Ramos (cell line): Measurements from ENCODE around the gene POGLUT2.

ENCODE experiments used
- in situ Hi-C: fragments of 300-500 bp; cut with MboI; formaldehyde crosslinking; loops from one replicate; pipeline ENCODE4 v1.14.3; 2022; ENCODE audit warnings: low sequenced_read_pairs; ENCODE audit not compliant: unreplicated experiment

Gene POGLUT2

DNA sequence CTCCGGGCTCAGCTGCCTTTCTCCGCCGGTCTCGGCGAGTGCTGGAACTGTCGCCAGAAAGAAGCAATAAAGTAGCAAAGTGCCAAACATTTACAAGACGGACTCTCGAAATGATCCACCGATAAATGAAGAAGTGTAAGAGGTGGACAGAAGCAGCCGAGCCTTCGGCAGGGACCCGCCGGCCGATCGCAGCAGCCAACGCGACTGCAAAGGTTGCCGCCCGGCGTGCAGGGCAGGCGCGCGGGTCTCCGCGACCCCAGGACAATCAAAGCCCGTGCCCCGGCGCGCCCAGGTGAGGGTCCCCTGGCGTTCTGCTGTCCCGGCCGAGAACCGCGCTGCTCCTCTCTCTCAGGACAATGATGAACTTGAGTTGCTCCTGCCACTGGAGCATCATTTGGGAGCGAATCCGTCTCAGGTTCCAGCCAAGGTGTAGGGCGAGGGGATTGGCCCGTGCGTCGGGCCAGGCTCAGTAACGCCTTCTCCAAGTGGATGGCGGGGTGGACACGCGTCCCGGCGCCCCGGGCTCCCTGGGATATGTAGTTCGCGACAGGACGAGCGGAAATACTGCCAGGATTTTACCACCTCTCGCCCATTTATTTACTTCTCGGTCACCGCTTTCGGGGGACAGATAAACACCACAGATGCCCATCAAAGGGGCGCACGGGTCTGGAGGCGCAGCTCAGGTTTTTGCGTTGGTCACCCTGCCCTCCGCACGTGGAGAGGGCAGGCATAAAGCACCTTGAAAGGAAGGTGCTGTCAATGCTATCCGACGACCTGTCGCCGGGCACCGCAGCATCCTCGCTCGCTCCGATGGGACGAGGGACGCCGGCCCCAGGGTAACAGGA is at the start of gene POGLUT2, which contains the start of gene BIVM:
Gene POGLUT2, minus strand, starts transcription at position 396 of the 845 bp plus-strand sequence. Its CDS starts 306 bp downstream, at position 90.
Gene BIVM, plus strand, starts transcription at position 539 of the 845 bp plus-strand sequence. CDS start 8,149 bp downstream, outside the sequence.
- in situ Hi-C loops, result no loop called here

- in situ Hi-C loops, result loop anchor here (10.0 kb wide), 1 partner anchor 263 kb away; no protein-coding TSS in a partner anchor
These were observed 48.8 kb upstream of the POGLUT2 start for GRCh38 chr13:102847272-102848234.

DNA sequence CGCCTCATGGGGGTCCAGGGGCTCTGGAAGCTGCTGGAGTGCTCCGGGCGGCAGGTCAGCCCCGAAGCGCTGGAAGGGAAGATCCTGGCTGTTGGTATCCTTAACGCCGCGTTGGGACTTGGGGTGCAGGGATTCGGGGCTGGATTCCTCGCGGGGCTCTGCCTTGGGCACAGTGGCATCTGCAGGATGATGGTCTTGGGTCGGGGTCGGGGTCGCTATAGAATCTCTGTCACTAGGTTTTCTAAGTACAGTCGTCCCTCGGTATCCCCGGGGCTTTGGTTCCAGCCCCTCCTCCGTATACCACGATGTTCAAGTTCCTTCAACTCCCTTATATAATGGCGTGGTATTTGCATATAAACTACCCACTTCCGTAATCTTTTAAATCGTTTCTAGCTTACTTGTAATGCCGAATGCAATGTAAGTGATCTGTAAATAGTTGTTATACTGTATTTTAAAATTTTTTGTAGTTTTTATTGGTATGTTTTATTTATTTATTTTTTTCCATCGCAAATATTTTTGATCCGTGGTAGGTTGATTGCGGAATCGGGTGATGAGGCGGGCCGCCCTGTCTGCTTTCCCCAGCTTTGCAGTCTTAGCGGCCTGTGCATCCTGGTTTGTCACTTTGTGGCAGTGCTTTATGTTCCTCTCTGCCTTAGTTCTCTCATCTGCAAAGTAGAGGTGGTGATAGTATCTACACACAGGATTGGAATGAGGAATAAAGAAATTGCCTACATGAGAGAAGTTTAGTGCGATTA is 47.7 kb upstream of the POGLUT2 start:
- in situ Hi-C loops, result loop anchor here (10.0 kb wide), 1 partner anchor 262 kb away; no protein-coding TSS in a partner anchor

DNA sequence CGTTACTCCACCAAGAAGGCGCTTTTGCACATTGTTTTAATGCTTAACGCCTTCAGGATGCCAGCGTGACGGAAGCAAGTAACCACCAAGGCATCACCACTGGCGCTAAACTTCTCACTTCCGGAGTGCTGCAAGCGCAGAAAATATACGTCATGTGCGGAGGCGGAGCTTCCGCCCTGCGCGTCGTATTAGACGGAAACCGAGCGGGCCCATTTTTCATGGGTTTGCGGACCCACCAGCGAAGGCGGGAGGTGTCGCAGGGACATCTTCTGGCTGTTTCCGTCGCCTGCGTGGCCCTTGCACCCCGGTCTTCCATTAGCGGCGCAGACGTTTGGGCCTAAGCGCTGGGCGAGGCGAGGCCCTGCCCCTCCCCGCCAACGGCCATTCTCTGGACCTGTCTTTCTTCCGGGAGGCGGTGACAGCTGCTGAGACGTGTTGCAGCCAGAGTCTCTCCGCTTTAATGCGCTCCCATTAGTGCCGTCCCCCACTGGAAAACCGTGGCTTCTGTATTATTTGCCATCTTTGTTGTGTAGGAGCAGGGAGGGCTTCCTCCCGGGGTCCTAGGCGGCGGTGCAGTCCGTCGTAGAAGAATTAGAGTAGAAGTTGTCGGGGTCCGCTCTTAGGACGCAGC is 47.0 kb upstream of the POGLUT2 start, which contains the start of gene ERCC5:
Gene ERCC5, plus strand, starts transcription at position 403 of the 631 bp plus-strand sequence. CDS start 235 bp downstream, outside the sequence.
- in situ Hi-C loops, result loop anchor here (10.0 kb wide), 1 partner anchor 261 kb away; no protein-coding TSS in a partner anchor

- in situ Hi-C loops, result loop anchor here (10.0 kb wide), 1 partner anchor 260 kb away; no protein-coding TSS in a partner anchor
These were observed 46.5 kb upstream of the POGLUT2 start for GRCh38 chr13:102845289-102845629.

- in situ Hi-C loops, result no loop called here
These were observed 40.7 kb upstream of the POGLUT2 start for GRCh38 chr13:102839462-102839861.

GRCh38 chr13:102838982-102839381 is 40.2 kb upstream of the POGLUT2 start:
- in situ Hi-C loops, result no loop called here

DNA sequence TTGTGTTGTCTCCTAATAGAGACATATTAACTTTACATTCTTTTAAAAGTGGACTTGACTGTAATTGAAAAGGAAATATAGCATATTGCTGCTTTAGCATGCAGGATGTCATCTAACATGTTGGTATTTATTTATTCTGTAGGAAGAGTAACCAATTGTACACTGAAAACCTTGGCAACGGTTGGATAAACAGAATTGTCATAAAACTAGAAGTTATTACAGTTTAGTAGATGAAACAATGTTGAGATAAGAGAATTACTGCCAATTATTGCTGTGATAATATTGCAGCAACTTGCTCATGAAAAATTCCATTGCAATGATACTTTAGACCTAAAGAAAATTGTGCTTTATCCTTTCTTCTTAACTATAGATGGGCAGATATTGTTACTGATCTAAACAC is 39.5 kb upstream of the POGLUT2 start:
- in situ Hi-C loops, result no loop called here

DNA sequence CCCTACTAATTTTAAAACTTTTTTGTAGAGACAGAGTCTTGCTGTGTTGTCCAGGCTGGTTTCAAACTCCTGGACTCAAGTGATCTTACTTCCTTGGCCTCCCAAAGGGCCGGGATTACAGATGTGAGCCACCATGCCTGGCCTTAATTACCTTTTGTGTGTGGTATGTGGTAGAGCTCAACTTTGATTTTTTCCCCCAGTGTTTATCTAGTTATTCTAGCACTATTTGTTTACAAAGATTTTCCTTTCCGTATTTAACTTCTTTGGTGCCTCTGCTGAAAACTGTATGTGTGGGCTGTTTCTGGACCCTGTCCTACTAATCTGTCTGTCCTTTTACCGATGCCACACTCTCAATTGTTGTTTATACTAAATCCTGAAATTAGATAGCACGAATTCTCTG is 37.7 kb upstream of the POGLUT2 start:
- in situ Hi-C loops, result no loop called here

DNA sequence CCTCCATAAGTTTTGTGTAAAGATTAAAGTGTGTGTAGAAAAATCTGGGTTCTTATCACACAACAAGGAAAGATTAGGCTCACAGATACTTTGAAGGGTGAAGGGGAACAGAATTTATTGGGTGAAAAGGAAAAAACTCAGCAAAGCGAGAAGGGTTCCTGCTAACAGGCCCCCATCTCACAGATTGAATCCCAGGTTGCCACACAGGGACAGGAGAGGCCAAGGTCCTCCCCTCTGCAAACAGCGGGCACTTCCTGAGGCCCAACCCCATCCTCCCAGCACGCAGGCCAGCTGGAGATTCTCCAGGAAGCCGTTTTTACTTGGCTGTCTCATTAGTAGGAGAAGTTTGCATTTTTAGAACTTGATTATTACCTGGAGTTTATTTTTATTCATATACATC is 31.9 kb upstream of the POGLUT2 start:
- in situ Hi-C loops, result no loop called here

DNA sequence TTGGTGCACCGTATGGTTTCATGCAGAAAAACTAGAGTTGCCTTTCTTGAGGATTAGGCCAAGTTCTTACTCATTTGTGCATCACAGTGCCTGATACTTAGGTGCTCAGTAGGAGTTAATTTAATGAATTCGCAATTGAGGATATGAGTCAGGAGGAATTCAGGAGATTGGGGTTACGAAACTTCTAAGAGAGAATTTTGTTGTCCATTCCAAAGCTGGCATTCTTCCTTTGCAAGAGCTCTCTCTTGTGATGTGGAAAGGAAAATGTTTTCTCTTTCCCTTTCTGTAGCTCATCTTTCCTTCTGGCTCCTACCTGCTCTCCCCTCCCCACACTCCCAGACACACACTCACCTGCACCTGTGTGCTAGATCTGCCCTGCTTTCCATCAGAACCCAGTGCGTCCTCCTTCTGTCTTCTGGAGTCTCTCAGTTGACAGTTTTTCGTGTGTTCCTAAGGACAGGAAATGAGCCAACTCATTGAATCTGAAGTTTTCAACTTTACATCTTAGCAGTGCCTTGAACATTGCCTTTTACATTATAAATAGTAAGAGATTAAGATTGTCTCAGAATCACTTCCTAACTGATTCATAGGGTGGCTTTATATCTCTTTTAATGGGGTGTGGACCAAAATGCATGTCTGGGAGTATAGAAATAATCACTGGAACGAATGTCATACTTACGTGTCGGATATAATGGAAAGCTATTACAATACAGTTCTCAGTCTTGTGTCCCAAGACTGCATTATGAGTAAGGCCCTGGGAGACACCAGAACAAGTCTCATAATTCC is 27.3 kb upstream of the POGLUT2 start:
- in situ Hi-C loops, result no loop called here

DNA sequence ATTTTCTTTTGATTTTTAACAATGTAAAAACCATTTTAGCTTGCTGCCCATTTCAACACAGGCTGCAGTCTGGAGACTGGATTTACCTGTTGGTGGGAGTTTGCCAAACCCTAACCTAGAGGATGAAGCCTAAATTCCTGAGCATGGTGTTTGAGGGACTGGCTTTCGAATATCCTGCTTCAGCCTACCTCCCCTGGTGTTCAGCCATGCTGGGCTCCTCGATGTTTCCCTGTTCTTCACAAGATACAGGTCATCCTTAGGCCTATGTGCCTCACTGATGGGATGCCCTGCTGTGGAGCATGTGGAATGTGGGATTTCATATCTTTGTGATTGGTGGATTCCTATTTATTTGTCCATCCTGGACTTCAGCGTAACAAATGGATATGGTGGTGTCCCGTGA is 26.6 kb upstream of the POGLUT2 start:
- in situ Hi-C loops, result no loop called here

GRCh38 chr13:102817907-102818306 is 19.1 kb upstream of the POGLUT2 start:
- in situ Hi-C loops, result no loop called here

DNA sequence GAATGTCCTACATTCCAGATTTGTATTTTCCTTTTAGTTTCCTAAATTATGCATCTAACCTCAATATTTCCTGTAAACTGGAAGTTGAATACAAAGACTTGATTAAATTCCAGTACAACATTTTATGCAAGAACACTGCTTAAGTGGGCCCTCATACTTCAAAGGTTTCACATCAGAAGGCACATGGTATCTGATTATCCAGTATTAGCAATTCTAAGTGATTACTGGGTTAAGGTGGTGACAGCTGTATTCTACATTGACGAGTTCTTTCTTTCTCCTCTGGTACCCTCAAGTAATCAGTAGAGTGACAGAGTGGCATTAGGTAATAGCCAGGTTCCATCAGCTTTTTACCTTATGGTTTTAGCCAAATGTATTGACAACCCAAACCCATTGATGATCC is 18.5 kb upstream of the POGLUT2 start:
- in situ Hi-C loops, result no loop called here

DNA sequence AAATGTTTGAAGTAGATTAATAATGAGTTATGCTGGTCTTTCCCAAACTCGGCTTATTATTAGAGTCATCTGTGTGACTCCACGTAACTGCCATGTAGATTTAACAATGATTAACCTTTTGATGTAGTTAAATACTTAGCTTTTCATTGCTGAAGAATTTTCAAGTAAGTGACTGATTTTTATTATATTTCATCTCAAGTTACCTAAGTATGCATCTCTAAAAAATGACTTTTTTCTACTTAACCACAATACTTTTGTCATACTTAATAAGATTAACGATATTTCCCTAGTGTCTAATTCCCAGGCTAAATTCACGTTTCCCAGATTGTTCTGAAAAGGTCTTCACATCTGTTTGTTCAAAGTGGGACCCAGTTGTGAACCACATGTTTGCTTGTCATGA is 17.9 kb upstream of the POGLUT2 start:
- in situ Hi-C loops, result no loop called here

DNA sequence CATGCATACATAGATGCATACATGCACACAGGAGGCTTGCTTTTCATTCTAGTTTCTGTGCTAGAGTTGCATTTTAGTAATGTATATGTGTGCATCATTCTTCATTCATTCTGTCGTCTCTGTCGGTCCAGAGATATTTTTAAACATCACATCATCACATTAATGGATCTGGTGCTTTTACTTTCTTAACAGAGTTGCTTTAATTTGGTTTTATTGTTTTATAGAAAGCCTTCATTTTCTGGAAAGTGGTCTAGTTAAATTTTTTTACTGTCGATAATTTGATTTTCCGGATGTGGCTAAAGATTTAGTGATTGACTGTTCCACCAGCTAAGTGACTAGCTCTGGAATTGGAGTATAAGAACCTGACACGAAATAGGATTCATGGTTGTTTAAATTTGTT is 17.0 kb upstream of the POGLUT2 start:
- in situ Hi-C loops, result no loop called here

DNA sequence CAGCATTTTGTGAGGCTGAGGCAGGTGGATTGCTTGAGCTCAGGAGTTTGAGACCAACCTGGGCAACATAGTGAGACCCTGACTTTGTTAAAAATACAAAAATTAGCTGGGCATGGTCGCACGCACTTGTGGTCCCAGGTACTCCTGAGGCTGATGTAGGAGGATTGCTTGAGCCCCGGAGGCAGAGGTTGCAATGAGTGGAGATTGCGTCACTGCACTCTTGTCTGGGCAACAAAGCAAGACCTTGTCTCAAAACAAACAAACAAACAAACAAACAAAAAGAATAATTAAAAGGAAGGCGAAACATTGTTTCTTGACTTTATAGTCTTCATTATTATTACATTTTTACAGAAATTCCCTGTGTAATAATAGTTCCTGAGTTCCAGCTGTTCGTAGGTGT is 16.0 kb upstream of the POGLUT2 start:
- in situ Hi-C loops, result no loop called here

DNA sequence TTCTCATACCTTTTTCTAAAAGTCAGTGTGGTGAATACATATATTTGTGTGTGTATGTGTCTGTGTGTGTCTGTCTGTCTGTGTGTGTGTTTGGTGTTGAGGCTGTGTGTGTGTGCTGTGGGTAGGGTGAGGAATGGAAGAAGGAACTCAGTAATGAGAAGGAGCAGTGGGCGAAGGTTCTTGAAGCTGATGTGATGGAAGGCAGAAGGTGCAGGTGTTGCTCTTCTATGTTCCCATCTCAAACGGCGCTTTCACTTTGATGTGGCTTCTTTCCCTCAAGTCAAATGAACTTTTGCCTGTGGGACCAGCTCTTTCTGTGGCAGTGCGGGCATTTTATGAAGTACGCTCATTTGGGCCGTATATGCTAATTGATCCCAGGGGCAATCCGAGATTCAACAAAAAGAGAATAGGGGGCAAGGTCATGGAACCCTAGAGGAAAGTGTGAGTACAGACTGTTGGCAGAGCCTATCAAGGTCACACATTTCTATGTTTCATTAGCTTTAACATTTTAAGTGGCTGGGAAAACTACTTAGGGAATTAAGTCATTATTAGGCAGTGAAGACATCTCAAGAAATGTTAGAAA is 15.3 kb upstream of the POGLUT2 start:
- in situ Hi-C loops, result no loop called here
